GM18870 (cell line): ENCODE measurements around the gene REM1.
"Not testable (repeated sequence)": the region's sequence is repeated elsewhere in the genome, so short reads cannot be mapped to it uniquely, and the experiment has no call there.

ENCODE experiments used
- ATAC-seq: cut with Tn5 transposase; IDR thresholded peaks from one replicate; pipeline ENCODE4 v1.9.1; 2021; ENCODE audit warnings: moderate library complexity; ENCODE audit not compliant: unreplicated experiment

Gene REM1, protein sequence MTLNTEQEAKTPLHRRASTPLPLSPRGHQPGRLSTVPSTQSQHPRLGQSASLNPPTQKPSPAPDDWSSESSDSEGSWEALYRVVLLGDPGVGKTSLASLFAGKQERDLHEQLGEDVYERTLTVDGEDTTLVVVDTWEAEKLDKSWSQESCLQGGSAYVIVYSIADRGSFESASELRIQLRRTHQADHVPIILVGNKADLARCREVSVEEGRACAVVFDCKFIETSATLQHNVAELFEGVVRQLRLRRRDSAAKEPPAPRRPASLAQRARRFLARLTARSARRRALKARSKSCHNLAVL

DNA sequence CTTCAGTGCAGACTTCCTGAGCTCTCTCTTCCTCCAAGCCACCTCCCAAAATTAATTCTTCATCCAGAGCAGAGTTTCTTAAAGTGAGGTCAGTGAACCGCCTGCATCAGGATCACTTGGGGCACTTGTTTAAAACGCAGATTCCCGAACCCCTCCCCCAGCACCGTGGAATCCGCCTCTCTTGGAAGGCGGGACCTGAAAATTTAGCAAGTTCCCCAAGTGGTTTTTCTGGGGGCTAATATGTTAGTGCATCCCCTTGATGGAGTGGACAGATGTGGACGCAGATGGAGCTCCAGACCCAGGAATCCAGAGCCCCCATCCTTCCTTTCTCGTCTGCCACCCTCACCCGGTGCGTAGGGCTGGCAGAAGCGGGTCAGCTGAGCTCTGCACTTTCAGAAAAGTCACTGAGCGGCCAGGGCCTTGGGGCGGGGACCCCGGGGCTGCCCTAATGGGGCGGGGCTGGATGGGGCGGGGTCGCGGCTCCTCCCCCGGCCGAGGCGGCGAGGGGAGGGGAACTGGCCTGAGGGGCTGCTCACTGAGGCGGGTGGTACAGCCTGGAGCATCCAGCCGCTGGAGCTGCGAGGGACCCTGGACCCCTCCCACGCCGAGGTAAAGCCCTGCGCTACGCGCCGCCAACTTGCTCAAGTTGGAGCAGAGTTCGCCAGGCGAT is at the start of gene REM1, which contains the start of gene DEFB124:
Gene REM1 (plus strand): TSS at position 531 of the 670 bp plus-strand sequence. CDS start 1,158 bp downstream, outside the sequence.
Gene DEFB124 (minus strand): TSS at position 370 of the 670 bp plus-strand sequence. CDS start 2,114 bp downstream, outside the sequence.
- no peak for ATAC-seq

DNA sequence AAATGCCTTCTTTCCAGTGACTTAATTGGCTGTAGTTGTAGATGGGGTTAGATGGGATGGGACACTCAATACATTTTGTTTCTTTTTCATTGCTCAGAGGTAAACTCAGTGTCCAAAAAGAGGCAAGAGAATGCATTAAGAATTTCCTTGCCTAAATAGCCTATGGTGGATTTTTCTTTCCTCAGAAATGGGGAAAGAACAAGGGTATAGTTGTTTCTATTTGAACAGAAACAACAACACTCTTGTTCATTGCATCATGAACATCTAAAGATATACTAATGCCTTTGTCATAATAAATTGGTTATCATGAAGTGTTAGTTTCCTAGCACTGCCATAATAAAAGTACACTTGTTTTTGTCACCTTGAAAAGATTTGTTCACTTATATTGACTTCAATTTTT is 49.3 kb upstream of the REM1 start:
- ATAC-seq, result no peak

DNA sequence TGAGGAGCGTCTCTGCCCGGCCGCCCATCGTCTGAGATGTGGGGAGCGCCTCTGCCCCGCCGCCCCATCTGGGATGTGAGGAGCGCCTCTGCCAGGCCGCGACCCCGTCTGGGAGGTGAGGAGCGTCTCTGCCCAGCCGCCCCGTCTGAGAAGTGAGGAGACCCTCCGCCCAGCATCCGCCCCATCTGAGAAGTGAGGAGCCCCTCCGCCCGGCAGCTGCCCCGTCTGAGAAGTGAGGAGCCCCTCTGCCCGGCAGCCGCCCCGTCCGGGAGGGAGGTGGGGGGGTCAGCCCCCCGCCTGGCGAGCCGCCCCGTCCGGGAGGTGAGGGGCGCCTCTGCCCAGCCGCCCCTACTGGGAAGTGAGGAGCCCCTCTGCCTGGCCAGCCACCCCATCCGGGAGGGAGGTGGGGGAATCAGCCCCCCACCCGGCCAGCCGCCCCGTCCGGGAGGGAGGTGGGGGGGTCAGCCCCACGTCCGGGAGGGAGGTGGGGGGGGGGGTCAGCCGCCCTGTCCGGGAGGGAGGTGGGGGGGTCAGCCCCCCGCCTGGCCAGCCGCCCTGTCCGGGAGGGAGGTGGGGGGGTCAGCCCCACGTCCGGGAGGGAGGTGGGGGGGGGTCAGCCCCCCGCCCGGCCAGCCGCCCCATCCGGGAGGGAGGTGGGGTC is 48.1 kb upstream of the REM1 start:
- ATAC-seq, result not testable (repeated sequence)

DNA sequence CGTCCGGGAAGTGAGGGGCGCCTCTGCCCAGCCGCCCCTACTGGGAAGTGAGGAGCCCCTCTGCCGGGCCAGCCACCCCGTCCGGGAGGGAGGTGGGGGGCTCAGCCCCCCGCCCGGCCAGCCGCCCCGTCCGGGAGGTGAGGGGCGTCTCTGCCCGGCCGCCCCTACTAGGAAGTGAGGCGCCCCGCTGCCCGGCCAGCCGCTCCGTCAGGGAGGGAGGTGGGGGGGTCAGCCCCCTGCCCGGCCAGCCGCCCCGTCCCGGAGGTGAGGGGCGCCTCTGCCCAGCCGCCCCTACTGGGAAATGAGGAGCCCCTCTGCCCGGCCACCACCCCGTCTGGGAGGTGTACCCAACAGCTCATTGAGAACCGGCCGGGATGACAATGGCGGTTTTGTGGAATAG is 47.5 kb upstream of the REM1 start:
- not testable (repeated sequence) for ATAC-seq

DNA sequence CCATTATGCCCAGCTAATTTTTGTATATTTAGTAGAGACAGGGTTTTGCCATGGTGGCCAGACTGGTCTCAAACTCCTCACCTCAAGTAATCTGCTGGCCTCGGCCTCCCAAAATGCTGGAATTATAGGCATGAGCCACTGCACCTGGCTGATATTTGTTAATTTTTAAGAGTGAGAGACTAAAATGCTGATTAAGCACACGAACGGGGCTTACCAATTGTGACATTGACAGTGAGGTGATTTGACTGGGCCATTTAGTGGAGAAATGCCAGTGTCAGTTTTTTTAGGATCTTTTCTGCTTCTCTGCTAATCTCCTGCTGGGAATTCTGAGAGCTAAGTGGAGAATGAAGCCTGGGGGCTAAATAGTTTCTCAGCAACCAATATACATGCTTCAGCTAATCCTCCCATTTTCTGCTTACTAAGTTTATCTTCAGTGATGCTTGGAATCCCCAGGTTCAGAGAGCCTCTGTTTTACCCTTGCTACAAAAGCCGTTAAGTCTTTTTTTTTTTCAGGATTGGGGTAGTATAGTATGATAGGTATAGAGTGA is 44.4 kb upstream of the REM1 start:
- no peak for ATAC-seq

DNA sequence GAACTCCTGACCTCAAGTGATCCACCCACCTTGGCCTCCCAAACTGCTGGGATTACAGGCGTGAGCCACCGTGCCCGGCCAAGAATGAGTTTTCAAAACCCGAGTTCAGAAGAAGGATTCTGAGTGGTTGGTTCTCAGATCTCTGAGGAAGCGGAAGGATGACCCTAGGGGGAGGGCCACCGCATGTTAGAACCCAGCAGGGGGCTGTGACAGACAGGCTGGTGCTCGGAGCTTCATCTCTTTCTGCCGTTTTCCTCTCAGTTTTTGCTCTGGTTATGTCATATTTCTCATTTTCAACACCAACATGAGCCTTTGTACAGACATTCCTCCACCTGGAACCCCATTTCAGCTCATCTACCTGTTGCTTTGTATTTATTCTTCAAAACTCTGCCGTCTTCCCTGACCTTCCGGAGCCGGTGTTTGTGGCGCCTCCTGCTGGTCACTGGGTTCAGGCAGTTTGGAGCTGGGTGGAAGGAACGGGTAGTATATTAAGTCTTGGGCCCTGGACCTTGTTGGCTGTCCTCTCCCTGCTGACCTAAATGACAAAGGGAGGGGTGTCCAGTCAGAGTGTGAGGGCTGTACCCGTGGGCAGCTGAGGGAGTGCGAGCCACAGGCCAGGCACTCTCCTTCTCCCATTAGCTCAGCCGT is 35.0 kb upstream of the REM1 start, which contains the start of gene DEFB123:
Gene DEFB123 (plus strand): TSS at position 621 of the 648 bp plus-strand sequence. CDS start 67 bp downstream, outside the sequence.
- no peak for ATAC-seq

DNA sequence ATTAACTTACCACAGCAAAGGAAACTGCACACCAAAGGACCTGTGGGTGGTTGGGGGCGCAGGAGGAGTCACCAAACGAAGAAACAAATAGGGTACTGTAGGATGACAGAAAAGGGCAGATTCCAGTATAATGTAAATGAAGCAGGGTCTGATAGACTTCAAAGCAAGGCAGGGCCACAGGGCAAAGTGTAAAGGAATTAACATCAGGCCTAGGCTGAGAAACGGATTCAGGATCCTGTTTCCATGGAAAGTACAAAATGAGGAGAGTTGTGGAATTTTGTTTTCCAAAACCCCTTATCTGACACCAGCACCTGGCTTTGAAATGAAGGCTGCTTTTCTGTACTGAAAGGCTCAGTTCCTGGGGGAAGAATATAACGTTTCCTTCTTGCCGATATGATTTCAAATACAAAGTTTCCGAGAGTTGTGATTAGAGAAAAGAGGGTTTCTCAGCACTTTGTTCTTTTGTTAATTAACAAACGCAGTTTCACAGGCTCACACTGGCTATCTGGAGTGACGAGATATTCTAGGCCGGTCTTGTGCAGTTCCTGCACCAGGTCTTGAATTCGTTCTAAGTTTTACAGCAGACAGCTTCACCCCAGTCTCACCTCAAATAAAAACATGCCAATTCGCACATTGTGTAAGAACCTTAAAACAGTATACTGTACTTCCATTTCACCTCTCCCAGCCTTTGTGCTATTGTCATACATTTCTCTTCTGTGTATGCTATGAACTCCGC is 28.8 kb upstream of the REM1 start:
- no peak for ATAC-seq

DNA sequence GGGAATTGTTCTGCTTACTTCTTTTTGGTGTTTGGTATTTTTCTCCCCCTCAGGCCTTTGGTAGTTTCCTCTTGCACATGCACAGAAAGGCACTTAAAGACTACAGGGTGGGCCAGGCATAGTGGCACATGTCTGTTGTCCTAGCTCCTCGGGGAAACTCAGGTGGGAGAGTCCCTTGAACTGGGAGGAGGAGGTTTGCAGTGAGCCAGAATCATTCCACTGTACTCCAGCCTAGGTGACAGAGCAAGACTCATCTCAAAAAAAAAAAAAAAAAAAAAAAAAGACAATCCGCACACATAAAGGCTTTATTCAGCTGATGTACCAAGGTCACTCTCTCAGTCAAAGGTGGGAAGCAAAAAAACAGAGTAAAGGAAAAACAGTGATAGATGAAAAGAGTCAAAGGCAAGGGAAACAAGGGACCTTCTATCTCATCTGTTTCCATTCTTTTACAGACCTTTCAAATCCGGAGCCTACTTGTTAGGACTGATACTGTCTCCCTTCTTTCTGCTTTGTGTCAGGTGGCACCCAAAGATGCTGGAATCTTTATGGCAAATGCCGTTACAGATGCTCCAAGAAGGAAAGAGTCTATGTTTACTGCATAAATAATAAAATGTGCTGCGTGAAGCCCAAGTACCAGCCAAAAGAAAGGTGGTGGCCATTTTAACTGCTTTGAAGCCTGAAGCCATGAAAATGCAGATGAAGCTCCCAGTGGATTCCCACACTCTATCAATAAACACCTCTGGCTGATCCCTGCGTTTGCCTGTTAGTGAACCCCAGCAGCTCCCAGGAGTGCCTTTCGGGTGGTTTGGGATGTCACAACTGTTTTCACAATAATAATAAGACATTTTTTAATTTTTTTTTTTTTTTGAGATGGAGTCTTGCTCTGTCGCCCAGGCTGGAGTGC is 25.3 kb upstream of the REM1 start:
- no peak for ATAC-seq

DNA sequence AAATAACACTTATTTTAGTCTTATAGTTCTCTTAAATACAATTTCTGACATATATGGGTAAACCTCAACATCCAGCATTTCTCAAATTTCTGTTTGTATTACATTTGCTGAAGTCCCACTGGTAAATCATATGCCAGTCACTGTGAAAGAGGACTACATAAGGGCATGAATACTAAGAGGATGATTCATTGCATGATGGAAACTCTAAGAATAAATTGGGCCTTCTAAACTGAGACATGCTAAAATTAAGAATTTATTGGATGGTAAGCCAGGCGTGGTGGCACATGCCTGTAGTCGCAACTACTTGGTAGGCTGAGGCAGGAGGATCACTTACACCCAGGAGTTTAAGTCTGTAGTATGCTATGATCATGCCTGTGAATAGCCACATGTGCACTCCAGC is 22.5 kb upstream of the REM1 start:
- no peak for ATAC-seq

DNA sequence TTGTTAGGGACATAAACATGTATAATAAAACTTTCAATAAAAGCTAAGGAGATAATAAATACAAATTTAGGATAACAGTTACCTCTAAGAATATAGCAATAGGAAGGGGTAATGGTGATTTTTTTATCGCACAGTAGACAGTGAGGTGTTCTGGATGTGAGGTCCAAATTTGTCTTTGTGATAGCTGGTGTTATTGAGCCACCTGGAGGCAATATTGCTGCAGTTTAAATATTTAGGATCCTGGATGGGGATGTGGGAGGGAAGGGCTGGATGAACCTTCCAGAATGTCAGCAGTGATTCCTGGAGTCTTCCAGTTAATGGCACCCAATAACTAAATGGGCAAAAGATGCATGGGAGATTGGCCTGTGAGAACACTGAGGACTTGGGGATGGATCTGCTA is 20.7 kb upstream of the REM1 start:
- ATAC-seq, result no peak

DNA sequence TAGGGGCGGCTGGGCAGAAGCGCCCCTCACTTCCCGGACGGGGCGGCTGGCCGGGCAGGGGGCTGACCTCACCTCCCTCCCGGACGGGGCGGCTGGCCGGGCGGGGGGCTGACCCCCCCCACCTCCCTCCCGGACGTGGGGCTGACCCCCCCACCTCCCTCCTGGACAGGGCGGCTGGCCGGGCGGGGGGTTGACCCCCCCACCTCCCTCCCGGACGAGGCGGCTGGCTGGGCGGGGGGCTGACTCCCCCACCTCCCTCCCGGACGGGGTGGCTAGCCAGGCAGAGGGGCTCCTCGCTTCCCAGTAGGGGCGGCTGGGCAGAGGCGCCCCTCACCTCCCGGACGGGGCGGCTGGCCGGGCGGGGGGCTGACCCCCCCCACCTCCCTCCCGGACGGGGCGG is 4.1 kb upstream of the REM1 start:
- ATAC-seq, result not testable (repeated sequence)

DNA sequence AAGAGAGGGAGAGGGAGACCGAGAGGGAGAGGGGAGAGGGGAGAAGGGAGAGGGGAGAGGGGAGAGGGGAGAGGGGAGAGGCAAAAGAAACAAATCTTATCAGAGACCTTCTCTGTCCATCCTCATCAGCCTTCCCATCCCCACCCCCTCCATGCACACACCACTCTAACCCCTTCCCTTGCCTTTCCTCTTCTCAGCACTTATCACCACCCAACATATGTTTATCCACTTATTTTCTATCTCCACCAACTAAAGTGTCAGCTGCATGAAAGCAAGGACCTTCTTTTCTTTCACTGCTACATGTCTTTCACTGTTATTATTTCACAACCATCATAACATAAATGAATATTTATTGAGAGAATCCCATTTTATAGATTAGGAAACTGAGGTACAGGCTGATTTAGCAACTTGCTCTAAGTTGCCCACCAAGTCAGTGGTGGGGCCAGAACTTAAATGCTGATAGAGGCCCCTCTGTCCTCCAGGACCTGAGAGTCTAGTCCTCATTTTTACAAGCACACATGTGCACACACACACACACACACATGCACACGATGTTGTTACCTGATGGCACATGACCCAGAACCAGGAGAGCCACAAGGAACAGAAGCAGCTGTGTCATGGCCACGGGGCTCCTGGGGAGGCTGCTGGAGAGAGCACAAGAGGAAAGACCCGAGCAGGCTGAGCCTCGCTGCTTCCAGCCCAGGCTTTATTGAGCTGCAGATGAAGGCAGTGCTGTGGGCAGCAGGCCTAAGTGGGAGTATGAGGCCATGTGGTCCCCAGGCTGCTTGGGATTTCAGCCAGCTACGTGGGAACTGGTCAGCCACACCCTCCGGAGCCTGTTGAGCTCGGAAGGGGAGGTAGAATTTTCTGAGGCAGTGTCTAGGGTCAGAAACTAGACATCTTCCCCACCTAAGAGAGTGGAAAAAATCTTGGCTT is 2.4 kb upstream of the REM1 start:
- ATAC-seq, result no peak

DNA sequence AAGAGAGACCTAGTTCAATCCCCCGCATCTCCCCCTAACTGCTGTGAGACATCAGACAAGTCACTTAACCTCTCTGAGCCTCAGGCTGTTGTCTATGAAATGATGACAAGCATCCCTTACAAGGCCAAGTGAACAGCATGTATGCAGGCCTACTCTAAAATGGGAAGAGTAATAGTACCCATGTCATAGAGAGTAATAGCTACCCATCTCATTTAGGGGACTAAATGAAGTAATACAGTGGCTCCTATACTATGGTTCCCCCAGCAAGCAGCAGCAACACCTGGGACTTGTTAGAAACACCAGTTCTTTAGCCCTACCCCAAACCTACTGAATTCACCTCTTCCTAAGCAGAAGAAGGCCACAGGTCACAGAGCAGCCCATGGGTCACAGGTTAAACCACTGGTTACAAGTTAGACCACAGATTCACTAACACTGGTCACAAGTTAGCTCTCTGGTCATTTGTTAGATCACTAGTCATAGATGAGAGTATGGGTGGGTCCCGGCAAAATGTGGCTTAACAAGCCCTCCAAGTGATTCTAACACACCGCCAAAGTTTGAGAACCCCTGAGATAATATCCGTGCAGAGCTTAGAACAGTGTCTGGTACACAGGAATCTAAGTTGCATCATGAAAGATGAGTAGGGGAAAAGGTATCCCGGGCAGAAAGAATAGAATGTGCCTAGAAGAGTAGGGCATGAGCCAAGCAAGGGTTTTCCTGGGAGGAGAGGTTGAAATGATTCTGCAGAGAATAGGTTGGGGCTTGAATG is 1.6 kb upstream of the REM1 start:
- ATAC-seq, result no peak

DNA sequence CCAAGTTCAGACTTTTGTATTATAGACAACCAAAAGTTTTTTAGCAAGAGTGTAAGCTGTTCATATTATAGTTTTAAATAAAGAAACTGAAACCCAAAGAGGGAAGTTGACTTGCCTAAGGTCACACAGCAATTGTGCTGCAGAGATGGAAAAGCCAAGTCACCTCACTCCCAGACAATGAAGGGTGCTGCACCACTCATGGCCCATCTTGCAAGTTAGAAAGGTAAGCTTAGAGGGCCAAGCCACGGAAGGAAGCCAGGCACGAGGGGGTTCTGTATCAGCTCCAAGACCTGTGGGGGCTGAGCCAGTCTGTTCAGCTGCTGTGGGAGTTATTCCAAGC is 1.0 kb upstream of the REM1 start:
- ATAC-seq, result peak; percentile 81

DNA sequence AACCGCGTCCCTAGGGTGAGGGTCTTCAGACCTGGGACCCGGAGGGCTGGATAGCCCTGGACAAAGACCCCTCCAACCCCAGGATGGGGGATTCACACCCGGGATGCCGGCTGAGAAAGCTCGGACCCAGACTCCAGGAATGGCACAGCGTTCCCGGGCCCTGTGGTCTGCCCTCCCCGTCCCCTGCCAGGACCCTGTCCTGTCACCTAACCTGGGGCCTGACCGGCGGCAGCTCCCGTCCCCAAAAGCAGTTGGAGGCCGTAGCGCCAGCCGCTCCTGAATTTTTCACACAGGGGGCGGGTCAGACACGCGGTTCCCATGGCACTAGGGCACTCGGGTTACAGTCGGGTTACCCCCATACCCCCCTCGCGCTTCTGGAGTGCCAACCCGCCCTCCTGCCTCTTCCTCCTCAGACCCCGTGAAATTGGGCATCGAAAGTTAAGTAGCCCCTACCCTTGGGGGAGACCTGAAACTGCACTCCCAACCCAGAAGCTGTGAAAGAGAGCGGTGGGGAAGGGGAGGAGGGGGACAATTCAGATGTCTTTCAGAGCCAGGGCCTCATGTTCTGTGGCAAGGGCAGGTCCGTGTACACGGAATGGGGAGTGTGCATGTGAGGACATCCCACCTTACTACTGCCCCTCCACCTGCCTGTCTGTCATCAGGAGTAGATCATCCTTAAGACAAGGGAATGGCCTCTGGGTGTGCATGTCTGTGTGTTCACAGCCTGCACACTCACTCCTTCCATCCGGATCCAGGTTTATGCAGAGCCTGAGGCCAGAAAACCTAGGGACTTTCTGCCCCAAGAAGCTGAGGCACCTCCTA is 595 bp downstream of the REM1 start:
- ATAC-seq, result no peak

DNA sequence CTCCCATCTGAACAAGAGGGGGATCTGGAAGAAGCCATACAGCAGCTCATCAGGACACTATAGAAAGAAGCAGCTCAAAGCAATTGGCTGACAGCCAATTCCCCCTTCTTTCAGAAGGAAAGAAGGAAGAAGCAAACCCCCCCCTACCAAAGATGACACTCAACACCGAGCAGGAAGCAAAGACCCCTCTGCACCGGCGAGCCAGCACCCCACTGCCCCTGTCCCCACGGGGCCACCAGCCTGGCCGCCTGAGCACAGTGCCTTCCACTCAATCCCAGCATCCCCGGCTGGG is 1.2 kb downstream of the REM1 start:
- no peak for ATAC-seq

DNA sequence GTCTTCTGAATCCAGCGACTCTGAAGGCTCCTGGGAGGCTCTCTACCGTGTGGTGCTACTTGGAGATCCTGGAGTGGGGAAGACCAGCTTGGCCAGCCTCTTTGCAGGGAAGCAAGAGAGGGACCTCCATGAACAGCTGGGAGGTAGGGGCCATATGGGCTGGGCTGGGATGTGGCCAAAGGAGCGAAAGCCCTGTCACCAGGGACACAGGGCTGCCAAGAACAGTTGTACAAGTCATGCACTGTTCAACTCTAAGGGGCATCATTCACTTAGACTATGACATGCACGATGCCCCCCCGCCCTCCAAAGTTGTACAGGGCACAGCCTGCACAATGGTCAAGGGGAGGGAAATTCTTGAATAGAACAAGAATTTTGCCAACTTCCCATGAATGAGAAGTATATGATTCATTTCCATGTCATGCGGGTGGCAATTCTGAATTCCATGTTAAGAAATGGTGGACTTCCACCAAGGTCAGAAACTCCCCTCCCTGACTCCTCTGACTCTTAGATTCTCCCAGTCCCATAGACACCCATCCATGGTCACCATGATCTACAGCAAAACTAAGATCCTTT is 1.6 kb downstream of the REM1 start:
- ATAC-seq, result no peak
